Activated T-helper 1 cell treated with anti-CD3 and anti-CD28 coated beads, Interleukin-12 subunit alpha, Interleukin-12 subunit beta, Interleukin-2, Interleukin-4 antibody, amounts not matched to agents 30 ng/mL and 10 ng/mL and 1 ng/mL, durations not matched to agents 14 hours and 24 hours and 36 hours (primary cell): Measurements from ENCODE around the gene TIPARP. TPM values are rescaled to one million over a fixed set of nuclear protein-coding genes. Genes with fewer than 3 reads are reported as not detected.

Experiments used
- DNase-seq: peaks from one replicate; pipeline ENCODE4 v3.0.0; 2021; ENCODE audit warnings: low spot score
- H3K27ac Mint-ChIP-seq: one replicate; pipeline ENCODE4 v1.8.0; 2021; ENCODE audit warnings: mild to moderate bottlenecking, mixed read lengths
- H3K27me3 Mint-ChIP-seq: one replicate; pipeline ENCODE4 v1.8.0; 2022; ENCODE audit warnings: mild to moderate bottlenecking, moderate library complexity, mixed read lengths; ENCODE audit not compliant: insufficient read depth
- H3K36me3 Mint-ChIP-seq: one replicate; pipeline ENCODE4 v1.8.0; 2021; ENCODE audit warnings: low read depth, mixed read lengths
- H3K4me1 Mint-ChIP-seq: one replicate; pipeline ENCODE4 v1.8.0; 2021; ENCODE audit warnings: low read depth, mixed read lengths
- H3K4me3 Mint-ChIP-seq: one replicate; pipeline ENCODE4 v1.8.0; 2021; ENCODE audit warnings: mild to moderate bottlenecking, moderate library complexity, mixed read lengths
- H3K9me3 Mint-ChIP-seq: one replicate; pipeline ENCODE4 v1.8.0; 2021; ENCODE audit warnings: mixed read lengths
- intact Hi-C: fragments of 100-400 bp; cut with micrococcal nuclease; formaldehyde crosslinking; loops from one replicate; pipeline ENCODE4 v1.15.1; 2024
- total RNA-seq: library from RNA; stranded (reverse); gene quantifications from 2 replicates; pipeline ENCODE4 v1.2.3, GENCODE V29; 2022

The TIPARP gene
- total RNA-seq, 1 donor from 2014 or later = 20.8 TPM

DNA sequence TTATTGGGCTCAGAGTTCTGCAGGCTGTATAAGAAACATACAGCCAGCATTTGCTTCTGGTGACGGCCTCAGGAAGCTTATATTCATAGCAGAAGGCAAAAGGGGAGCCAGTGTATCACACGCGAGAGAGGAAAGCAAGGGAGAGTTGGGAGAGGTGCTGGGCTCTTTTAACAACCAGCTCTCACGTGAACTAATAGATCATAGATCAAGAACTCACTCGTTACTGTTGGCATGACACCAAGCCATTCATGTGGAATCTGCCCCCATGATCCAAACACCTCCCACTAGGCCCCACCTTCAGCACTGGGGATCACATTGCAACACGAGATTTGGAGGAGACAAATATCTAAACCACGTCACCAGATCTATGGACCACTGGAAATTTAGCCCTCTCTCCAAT lies 70.2 kb downstream of the TIPARP start:
- peaks cover 9% of the 10 kb centered on the region for H3K9me3 Mint-ChIP-seq
- H3K4me3 Mint-ChIP-seq = no peak overlapping the region
- intact Hi-C loops = no loop called here
- peaks cover 2% of the 10 kb centered on the region for H3K27me3 Mint-ChIP-seq
- DNase-seq = no peak
- H3K4me1 Mint-ChIP-seq = no peaks in the 10 kb centered on the region
- H3K27ac Mint-ChIP-seq = no peak overlapping the region
- peaks cover 8% of the 10 kb centered on the region for H3K36me3 Mint-ChIP-seq

DNA sequence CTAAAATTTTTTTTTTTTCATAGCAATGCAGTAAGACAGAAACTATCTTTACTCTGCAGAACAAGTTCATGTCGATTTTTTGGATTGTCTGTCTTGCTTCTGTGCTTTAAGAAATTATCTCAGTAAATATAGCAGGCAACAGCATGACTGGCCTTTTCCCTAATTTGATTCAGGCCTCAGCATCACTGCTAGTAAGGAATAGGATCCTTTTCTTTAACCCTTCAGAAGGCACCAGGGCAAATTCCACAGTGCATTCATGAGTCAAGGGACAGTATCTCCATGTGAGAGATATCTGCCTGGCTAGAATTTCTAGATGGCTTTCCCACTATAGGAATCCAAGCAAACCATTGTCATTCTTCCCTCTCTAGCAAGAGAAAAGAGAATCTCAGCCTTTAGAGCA lies 71.4 kb downstream of the TIPARP start:
- H3K27me3 Mint-ChIP-seq = peaks cover 2% of the 10 kb centered on the region
- no peaks in the 10 kb centered on the region for H3K4me1 Mint-ChIP-seq
- intact Hi-C loops = no loop called here
- peaks cover 9% of the 10 kb centered on the region for H3K9me3 Mint-ChIP-seq
- no peak overlapping the region for H3K27ac Mint-ChIP-seq
- no peak overlapping the region for H3K4me3 Mint-ChIP-seq
- no peak for DNase-seq
- H3K36me3 Mint-ChIP-seq = peaks cover 8% of the 10 kb centered on the region

DNA sequence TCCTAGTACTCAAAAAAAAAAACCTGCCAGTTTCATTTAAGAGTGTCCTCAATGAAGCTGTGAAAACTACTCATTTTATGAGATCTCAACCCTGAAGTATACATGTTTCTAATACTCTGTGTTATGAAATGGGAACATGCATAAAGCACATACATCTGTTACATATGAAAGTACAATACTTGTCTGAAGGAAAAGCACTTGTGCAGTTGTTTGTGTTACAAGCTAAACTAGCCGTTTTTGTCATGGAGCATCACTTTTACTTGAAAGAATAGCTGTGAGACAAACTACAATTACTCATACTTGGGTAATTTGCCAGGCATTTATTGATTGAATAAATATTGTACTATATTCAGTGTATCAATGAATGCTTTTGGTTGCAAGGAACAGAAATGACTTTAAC lies 72.7 kb downstream of the TIPARP start:
- no peak overlapping the region for H3K4me3 Mint-ChIP-seq
- H3K27ac Mint-ChIP-seq = no peak overlapping the region
- intact Hi-C loops = no loop called here
- peaks cover 9% of the 10 kb centered on the region for H3K9me3 Mint-ChIP-seq
- peaks cover 4% of the 10 kb centered on the region for H3K27me3 Mint-ChIP-seq
- H3K4me1 Mint-ChIP-seq = no peaks in the 10 kb centered on the region
- DNase-seq = no peak
- peaks cover 5% of the 10 kb centered on the region for H3K36me3 Mint-ChIP-seq

DNA sequence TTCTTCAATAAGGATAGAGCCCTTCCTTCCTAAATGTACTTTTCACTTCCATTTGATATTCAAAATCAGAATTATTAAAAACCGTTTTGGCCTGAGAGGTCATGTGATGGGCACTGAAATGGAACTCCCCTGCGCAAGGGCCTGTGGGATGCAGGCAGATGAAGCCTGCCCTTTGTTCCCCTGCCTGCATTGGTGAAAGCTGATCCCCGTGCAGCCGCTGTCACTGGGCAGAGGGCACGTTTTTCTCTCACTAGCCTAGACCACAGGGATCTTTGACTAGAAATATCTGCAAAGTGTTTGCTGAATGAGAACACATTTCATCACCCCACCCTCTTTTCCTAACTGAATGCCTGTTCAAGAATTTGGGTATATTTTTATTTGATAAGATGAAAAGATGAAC lies 74.9 kb downstream of the TIPARP start:
- Mint-ChIP-seq H3K4me3 (no peak overlapping the region), H3K9me3 (peaks cover 9% of the 10 kb centered on the region), H3K36me3 (peaks cover 4% of the 10 kb centered on the region), H3K4me1 (no peaks in the 10 kb centered on the region), H3K27me3 (peaks cover 6% of the 10 kb centered on the region), H3K27ac (no peak overlapping the region)
- intact Hi-C loops = no loop called here
- no peak for DNase-seq

DNA sequence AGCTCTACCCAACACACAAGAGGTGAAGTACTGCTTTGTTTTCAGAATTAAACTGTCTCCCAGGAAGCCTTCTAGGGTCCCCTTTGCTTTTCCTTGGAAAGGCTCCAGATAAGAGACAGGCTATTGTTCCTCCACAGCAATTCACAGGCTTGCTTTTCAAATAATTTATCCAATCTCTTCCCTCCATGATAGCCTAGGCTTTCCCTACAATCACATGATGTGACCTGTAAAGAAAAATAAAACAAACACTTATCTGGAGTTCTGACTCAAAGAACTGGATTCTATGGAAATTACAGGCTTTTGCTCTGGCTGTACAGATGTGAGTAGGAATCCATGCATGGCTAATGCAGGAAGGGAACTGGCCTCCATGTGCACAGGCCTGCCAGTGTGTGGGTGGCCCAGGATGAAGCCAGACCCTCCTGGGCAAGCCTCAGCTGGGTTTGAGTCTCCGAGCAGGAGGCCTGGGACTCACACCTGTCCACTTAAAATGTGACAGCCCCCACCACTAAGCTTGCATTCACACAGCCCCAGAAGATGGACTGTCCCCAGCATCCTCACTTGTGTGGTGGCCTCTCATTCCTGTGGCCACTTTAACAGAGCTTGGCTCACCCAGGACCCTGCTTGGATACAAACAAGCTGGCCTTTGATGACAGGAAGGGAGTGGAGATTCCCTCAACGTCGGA lies 75.9 kb downstream of the TIPARP start:
- Mint-ChIP-seq H3K9me3 (peaks cover 9% of the 10 kb centered on the region), H3K4me1 (no peaks in the 10 kb centered on the region), H3K27ac (no peak overlapping the region), H3K27me3 (peaks cover 6% of the 10 kb centered on the region), H3K36me3 (peaks cover 4% of the 10 kb centered on the region), H3K4me3 (no peak overlapping the region)
- intact Hi-C loops = no loop called here
- no peak for DNase-seq

DNA sequence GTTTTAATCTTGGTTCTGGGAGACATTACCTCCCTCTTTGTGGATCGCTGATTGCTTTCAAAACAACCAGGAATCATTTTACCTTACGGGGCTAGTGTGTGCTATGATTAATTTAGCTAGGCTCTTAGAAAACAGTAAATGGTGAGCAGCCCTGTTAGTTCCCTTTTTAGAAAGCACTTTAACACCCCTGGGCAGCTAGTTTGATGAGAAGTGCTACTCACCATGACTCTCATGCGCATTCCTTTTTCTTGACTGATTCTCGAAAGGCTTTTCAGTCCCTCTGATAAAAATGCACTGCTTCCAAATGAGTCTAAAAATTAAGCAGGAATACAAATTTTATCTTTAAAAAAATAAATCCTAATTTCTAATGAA lies 76.5 kb downstream of the TIPARP start:
- peaks cover 4% of the 10 kb centered on the region for H3K36me3 Mint-ChIP-seq
- H3K9me3 Mint-ChIP-seq = peaks cover 9% of the 10 kb centered on the region
- no peaks in the 10 kb centered on the region for H3K4me1 Mint-ChIP-seq
- intact Hi-C loops = no loop called here
- peaks cover 6% of the 10 kb centered on the region for H3K27me3 Mint-ChIP-seq
- DNase-seq = no peak
- H3K27ac Mint-ChIP-seq = no peak overlapping the region
- no peak overlapping the region for H3K4me3 Mint-ChIP-seq

DNA sequence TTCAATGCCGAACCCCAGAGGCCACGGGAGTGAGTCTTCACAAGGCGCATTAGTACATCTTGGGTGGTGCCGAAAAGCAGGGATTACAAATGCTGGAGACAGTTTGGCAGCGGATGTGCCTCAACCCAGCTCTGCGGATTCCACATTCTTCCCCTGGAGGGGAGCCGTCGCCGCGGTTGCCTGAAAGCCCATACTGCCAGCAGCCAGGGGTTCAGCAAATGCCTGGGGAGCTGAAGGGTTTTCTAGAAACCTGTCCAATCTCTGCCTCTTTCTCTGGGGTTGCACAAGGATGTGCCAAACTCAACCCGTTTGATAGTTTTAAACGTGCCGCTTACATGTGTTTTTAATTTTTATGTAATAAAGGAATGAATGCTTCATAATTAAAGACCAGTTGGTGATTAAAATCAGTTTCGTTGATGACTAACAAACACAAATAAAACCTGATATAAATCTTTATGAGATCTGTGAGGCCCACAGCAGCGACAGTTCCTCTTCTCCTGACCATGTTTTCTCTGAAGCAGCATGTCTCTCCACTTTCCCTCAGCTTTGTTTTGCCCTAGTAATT lies 77.2 kb downstream of the TIPARP start:
- Mint-ChIP-seq H3K27me3 (peaks cover 6% of the 10 kb centered on the region), H3K4me3 (no peak overlapping the region), H3K36me3 (peaks cover 2% of the 10 kb centered on the region), H3K27ac (no peak overlapping the region), H3K4me1 (no peaks in the 10 kb centered on the region), H3K9me3 (peaks cover 8% of the 10 kb centered on the region)
- intact Hi-C loops = no loop called here
- DNase-seq = no peak

Other genes starting within 250 kb of the TIPARP start
- gene SSR3, start 119.5 kb upstream of the TIPARP start, total RNA-seq = 149 and 162 TPM in 2 replicates
- gene LEKR1, start 151.8 kb downstream of the TIPARP start, total RNA-seq = 0.57 TPM in 1 of 2 replicates, not detected in the other